Natural killer cell (primary cell): ENCODE data around the gene GIPC2. TPM values are rescaled to one million over a fixed set of nuclear protein-coding genes. Genes with fewer than 3 reads are reported as not detected.

Experiments used
- ATAC-seq, 3 donors: fragments of 150-1000 bp in 2 of 3; fragments of 200-7000 bp in 1 of 3; cut with Tn5 transposase; 1 replicate in 1 of 3; 2 replicates in 2 of 3; pipeline ENCODE4 v1.10.0; 2021; ENCODE audit warnings: mild to moderate bottlenecking in 2 of 3, moderate library complexity in 2 of 3
- DNase-seq, 2 donors: peaks; one replicate each; pipeline versions ENCODE4 v3.0.0 to v3.0.0-alpha.2; 2013 to 2021; ENCODE audit warnings: mixed read lengths in 1 of 2
- H3K27ac ChIP-seq: one replicate; pipeline ENCODE4 v1.5.1; 2013; ENCODE audit warnings: mild to moderate bottlenecking, low read length
- H3K27me3 ChIP-seq: one replicate; pipeline ENCODE4 v1.6.1; 2013; ENCODE audit warnings: low read length; ENCODE audit not compliant: control insufficient read depth, insufficient read depth
- H3K36me3 ChIP-seq: one replicate; pipeline ENCODE4 v1.6.1; 2013; ENCODE audit warnings: low read length; ENCODE audit not compliant: control insufficient read depth, insufficient read depth
- H3K4me1 ChIP-seq: one replicate; pipeline ENCODE4 v1.6.1; 2013; ENCODE audit warnings: low read length; ENCODE audit not compliant: control insufficient read depth, insufficient read depth
- H3K4me3 ChIP-seq: one replicate; pipeline ENCODE4 v1.5.1; 2013; ENCODE audit warnings: low read length
- H3K9me3 ChIP-seq: one replicate; pipeline ENCODE4 v1.6.1; 2013; ENCODE audit warnings: low read length; ENCODE audit not compliant: control insufficient read depth, insufficient read depth
- H3K27ac Mint-ChIP-seq, 2 donors: one replicate each; pipeline ENCODE4 v1.8.0; 2022; ENCODE audit warnings: mild to moderate bottlenecking in 2 of 2, mixed read lengths in 2 of 2, moderate library complexity in 1 of 2
- H3K27me3 Mint-ChIP-seq, 2 donors: one replicate each; pipeline ENCODE4 v1.8.0; 2022; ENCODE audit warnings: low read depth in 2 of 2, mixed read lengths in 2 of 2
- H3K36me3 Mint-ChIP-seq: one replicate; pipeline ENCODE4 v1.8.0; 2022; ENCODE audit warnings: mixed read lengths
- H3K4me1 Mint-ChIP-seq, 2 donors: one replicate each; pipeline ENCODE4 v1.8.0; 2022; ENCODE audit warnings: mixed read lengths in 2 of 2
- H3K4me3 Mint-ChIP-seq: one replicate; pipeline ENCODE4 v1.8.0; 2022; ENCODE audit warnings: mild to moderate bottlenecking, moderate library complexity, mixed read lengths
- H3K9me3 Mint-ChIP-seq, 2 donors: one replicate each; pipeline ENCODE4 v1.8.0; 2022; ENCODE audit warnings: mixed read lengths in 2 of 2
- WGBS: methylation state at CpG from one replicate; pipeline ENCODE4 v1.1.7; 2013; ENCODE audit warnings: missing lambda C conversion rate; ENCODE audit not compliant: insufficient coverage; 5-methylcytosine and 5-hydroxymethylcytosine counted together
- intact Hi-C: fragments of 100-400 bp; cut with micrococcal nuclease; formaldehyde crosslinking; loops from one replicate; pipeline ENCODE4 v1.14.2; 2022
- total RNA-seq, 4 donors: library from RNA; stranded (reverse); fragments of 120-200 nt in 1 of 4; gene quantifications; one replicate each; pipeline versions ENCODE4 v1.2.3 to v1.2.4, GENCODE V29; 2013 to 2022
- TF ChIP-seq, protein P1 (sequence below): fragments of 200-600 bp; IDR thresholded peaks from one replicate; pipeline ENCODE4 v1.8.0; 2022; ENCODE audit warnings: antibody characterized with exemption

Gene GIPC2
- total RNA-seq, 3 donors from 2014 or later (not counting 1 experiment from before 2014, with no cell fraction given), result not detected

DNA sequence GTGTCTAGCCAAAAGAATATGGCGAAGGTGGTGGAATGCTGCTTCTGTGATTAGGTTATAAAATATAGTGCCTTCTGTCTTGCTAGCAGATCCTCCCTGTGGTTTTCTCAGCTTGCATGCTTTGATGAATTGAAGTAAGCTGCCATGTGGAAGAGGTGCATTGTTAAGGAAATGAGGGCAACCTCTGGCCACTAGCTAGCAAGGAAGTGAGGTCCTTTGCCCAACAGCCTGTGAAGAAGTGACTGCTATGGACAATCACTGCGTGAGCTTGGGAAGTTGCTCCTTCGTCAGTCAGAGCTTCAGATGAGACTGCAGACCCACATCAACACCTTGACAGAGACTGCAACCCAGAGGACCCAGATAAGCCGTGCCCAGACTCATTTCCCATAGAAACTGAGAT lies 109.4 kb downstream of the GIPC2 start:
- ATAC-seq, result no peak

DNA sequence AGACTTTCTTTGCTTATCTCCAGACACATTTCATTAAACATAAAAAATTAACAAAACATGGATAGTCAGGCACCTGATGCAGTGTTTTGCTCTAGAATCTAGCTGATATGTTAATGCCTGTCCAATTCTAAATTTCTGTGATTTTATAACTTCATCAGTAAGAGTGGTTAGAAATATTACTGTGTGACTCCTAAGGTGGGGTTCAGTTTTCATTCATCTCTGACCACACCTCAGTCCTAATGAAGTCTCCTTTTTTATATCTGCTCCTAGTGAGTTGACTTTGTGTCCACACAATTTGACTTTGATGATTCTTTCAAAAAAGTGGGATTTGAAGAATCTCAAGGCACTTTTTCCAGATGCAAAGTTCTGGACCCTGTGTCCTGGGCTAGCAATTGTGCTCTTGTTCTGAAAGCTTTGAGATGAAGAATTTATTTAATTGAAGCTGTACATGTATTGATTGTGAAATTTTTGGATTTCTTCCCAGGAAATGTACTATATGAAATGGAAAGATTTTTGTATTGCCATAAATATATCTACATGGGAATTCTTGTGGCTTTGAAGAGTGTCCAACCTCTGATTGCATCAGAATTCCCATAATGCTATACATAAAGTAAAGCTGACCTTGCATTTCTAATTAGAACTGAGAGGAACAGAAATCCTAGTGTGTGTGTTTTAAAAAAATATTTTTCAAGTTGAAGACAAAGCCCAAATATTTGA lies 111.2 kb downstream of the GIPC2 start:
- Mint-ChIP-seq H3K4me1 (no peaks in the 10 kb centered on the region), H3K9me3 (peaks cover 0 to 3% of the 10 kb centered on the region in 2 donors), H3K36me3 (no peaks in the 10 kb centered on the region), H3K27me3 (peaks cover 4 to 9% of the 10 kb centered on the region in 2 donors), H3K4me3 (no peak overlapping the region), H3K27ac (no peak overlapping the region)
- Histone ChIP-seq H3K4me3 (no peak overlapping the region), H3K27ac (no peak overlapping the region), H3K4me1 (no peaks in the 10 kb centered on the region), H3K36me3 (no peaks in the 10 kb centered on the region), H3K9me3 (no peaks in the 10 kb centered on the region), H3K27me3 (no peaks in the 10 kb centered on the region)
- DNase-seq (no peak), ATAC-seq (no peak)
- intact Hi-C loops, result no loop called here
- TF ChIP-seq, protein P1, sequence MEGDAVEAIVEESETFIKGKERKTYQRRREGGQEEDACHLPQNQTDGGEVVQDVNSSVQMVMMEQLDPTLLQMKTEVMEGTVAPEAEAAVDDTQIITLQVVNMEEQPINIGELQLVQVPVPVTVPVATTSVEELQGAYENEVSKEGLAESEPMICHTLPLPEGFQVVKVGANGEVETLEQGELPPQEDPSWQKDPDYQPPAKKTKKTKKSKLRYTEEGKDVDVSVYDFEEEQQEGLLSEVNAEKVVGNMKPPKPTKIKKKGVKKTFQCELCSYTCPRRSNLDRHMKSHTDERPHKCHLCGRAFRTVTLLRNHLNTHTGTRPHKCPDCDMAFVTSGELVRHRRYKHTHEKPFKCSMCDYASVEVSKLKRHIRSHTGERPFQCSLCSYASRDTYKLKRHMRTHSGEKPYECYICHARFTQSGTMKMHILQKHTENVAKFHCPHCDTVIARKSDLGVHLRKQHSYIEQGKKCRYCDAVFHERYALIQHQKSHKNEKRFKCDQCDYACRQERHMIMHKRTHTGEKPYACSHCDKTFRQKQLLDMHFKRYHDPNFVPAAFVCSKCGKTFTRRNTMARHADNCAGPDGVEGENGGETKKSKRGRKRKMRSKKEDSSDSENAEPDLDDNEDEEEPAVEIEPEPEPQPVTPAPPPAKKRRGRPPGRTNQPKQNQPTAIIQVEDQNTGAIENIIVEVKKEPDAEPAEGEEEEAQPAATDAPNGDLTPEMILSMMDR, result no peak

More for the DNA sequence above, 109.4 kb downstream of the GIPC2 start:
- Mint-ChIP-seq H3K9me3 (peaks cover 0 to 3% of the 10 kb centered on the region in 2 donors), H3K4me1 (no peaks in the 10 kb centered on the region), H3K4me3 (no peak overlapping the region), H3K27ac (no peak overlapping the region), H3K36me3 (no peaks in the 10 kb centered on the region), H3K27me3 (peaks cover 4 to 9% of the 10 kb centered on the region in 2 donors)
- no peaks in the 10 kb centered on the region for H3K27me3 ChIP-seq
- no peaks in the 10 kb centered on the region for H3K36me3 ChIP-seq
- H3K27ac ChIP-seq, result no peak overlapping the region
- no peak overlapping the region for H3K4me3 ChIP-seq
- DNase-seq, result no peak
- intact Hi-C loops, result no loop called here
- H3K9me3 ChIP-seq, result no peaks in the 10 kb centered on the region
- H3K4me1 ChIP-seq, result no peaks in the 10 kb centered on the region
- TF ChIP-seq, protein P1, result no peak
- 71% methylated on average over 3 of the region's 4 CpGs for WGBS

DNA sequence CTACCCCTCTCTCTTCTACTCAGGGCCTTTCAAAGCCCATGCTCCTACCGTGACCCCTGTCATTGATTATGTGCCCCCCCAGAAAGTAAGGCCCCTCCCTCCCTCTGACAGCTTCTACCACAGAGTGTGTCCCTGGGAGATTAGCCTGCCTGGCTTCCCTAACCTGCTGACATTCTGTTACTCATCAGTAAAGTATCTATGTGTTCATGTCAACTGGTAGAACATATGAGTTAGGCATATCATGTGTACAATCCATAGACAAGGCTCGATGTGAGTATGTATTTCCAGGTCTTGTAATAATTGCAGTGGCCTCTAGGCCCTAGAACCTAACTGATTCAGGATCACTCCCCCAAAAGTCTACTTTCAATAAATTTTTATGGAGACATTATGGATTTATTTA lies 120.0 kb downstream of the GIPC2 start:
- peaks cover 0 to 8% of the 10 kb centered on the region in 2 donors for H3K27me3 Mint-ChIP-seq
- H3K4me1 Mint-ChIP-seq, result no peaks in the 10 kb centered on the region
- Histone ChIP-seq H3K27me3 (peaks cover 2% of the 10 kb centered on the region), H3K36me3 (no peaks in the 10 kb centered on the region), H3K9me3 (no peaks in the 10 kb centered on the region), H3K27ac (no peak overlapping the region), H3K4me1 (no peaks in the 10 kb centered on the region), H3K4me3 (no peak overlapping the region)
- H3K36me3 Mint-ChIP-seq, result no peaks in the 10 kb centered on the region
- DNase-seq, result no peak
- TF ChIP-seq, protein P1, result no peak
- no peak overlapping the region for H3K4me3 Mint-ChIP-seq
- whole genome bisulfite sequencing, result 75% methylated on average over 2 of the region's 2 CpGs
- H3K9me3 Mint-ChIP-seq, result no peaks in the 10 kb centered on the region
- ATAC-seq, result no peak
- H3K27ac Mint-ChIP-seq, result no peak overlapping the region
- intact Hi-C loops, result no loop called here

DNA sequence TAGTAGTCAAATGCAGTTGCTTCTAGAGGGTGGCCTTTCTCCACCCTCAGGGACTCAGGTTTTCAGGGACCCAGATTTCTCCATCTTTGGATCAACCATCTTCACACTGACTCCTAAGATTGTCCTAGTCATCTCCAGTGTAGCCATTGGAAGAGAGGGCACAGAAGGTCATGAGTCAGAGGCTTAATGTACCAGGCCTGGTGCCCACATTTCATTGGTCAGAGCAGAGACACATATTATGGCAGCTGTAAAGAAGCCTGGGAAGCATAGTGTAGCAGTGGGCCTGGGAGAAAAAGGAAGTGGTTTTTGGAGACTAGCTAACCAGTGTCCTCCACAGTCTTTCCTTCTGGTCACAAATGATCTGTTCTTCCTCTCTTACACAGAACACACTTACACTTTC lies 122.5 kb downstream of the GIPC2 start:
- no peak for DNase-seq
- Mint-ChIP-seq H3K4me3 (no peak overlapping the region), H3K27me3 (peaks cover 0 to 8% of the 10 kb centered on the region in 2 donors), H3K27ac (no peak overlapping the region), H3K4me1 (no peaks in the 10 kb centered on the region), H3K9me3 (no peaks in the 10 kb centered on the region), H3K36me3 (no peaks in the 10 kb centered on the region)
- no peaks in the 10 kb centered on the region for H3K9me3 ChIP-seq
- TF ChIP-seq, protein P1, result no peak
- no peaks in the 10 kb centered on the region for H3K36me3 ChIP-seq
- ATAC-seq, result no peak
- intact Hi-C loops, result no loop called here
- no peak overlapping the region for H3K4me3 ChIP-seq
- H3K4me1 ChIP-seq, result no peaks in the 10 kb centered on the region
- peaks cover 2% of the 10 kb centered on the region for H3K27me3 ChIP-seq
- no peak overlapping the region for H3K27ac ChIP-seq
